Caco-2 (cell line): ENCODE results near the gene BAHCC1. TPM values are rescaled to one million over a fixed set of nuclear protein-coding genes. Genes with fewer than 3 reads are reported as not detected.

ENCODE experiments used
- BruUV-seq: library from RNA; stranded (reverse); fragments of 400-500 nt; replicated peaks from 2 replicates; lab custom pipeline; 2021; lab: Mats Ljungman, UMichigan
- CTCF ChIA-PET: fragments of 300-600 bp; sonication (Branson Sonifier 250); formaldehyde crosslinking; loops from one replicate; lab custom pipeline; 2022; ENCODE audit warnings: antibody characterized with exemption; lab: Charles Lee
- POLR2A ChIA-PET: fragments of 300-600 bp; sonication (Branson Sonifier 250); formaldehyde crosslinking; loops from one replicate; lab custom pipeline; 2022; ENCODE audit warnings: antibody characterized with exemption; lab: Charles Lee
- DNase-seq, 2 experiments: peaks; one replicate each; pipeline versions ENCODE4 v3.0.0 to v3.0.0-alpha.2; 2020 to 2022
- H3K27me3 ChIP-seq: replicated peaks from 2 replicates; pipeline ENCODE4 v1.6.0; 2011; ENCODE audit warnings: low read length; ENCODE audit not compliant: control insufficient read depth, insufficient read depth
- H3K36me3 ChIP-seq: 2 replicates; pipeline ENCODE4 v1.5.1; 2011; ENCODE audit warnings: low read length; ENCODE audit not compliant: control insufficient read depth, insufficient read depth
- H3K4me1 ChIP-seq: fragments of 250-450 bp; sonication (Bioruptor Pico); 2 replicates; pipeline ENCODE4 v1.5.1; 2020; ENCODE audit warnings: mild to moderate bottlenecking
- H3K4me3 ChIP-seq: 2 replicates; pipeline ENCODE4 v1.5.1; 2011; ENCODE audit warnings: low read depth, mild to moderate bottlenecking, control low read depth, low read length
- H3K9me3 ChIP-seq: fragments of 250-450 bp; sonication (Bioruptor Pico); 2 replicates; pipeline ENCODE4 v1.5.1; 2020; ENCODE audit warnings: mild to moderate bottlenecking, moderate library complexity
- H3K27ac Mint-ChIP-seq: one replicate; pipeline ENCODE4 v1.8.0; 2022; ENCODE audit warnings: mixed read lengths; ENCODE audit not compliant: unreplicated experiment
- H3K27me3 Mint-ChIP-seq: one replicate; pipeline ENCODE4 v1.8.0; 2022; ENCODE audit warnings: mixed read lengths; ENCODE audit not compliant: insufficient read depth, unreplicated experiment
- H3K36me3 Mint-ChIP-seq: one replicate; pipeline ENCODE4 v1.8.0; 2022; ENCODE audit warnings: mild to moderate bottlenecking, mixed read lengths; ENCODE audit not compliant: insufficient read depth, unreplicated experiment
- H3K4me1 Mint-ChIP-seq: one replicate; pipeline ENCODE4 v1.8.0; 2022; ENCODE audit warnings: low read depth, mixed read lengths; ENCODE audit not compliant: unreplicated experiment
- H3K4me3 Mint-ChIP-seq: one replicate; pipeline ENCODE4 v1.8.0; 2022; ENCODE audit warnings: mild to moderate bottlenecking, moderate library complexity, mixed read lengths; ENCODE audit not compliant: unreplicated experiment
- H3K9me3 Mint-ChIP-seq: one replicate; pipeline ENCODE4 v1.8.0; 2022; ENCODE audit warnings: mixed read lengths; ENCODE audit not compliant: unreplicated experiment
- CTCF ChIP-seq, 2 experiments: fragments of 200-600 bp in 1 of 2; IDR thresholded peaks; 1 replicate in 1 of 2; 2 replicates in 1 of 2; pipeline versions ENCODE4 v1.5.1 to v1.8.0; 2011 to 2022; ENCODE audit warnings: antibody characterized with exemption in 1 of 2, control low read depth in 1 of 2, inconsistent platforms in 1 of 2, low read depth in 1 of 2, low read length in 1 of 2, mild to moderate bottlenecking in 1 of 2, moderate library complexity in 1 of 2; ENCODE audit not compliant: insufficient read depth in 1 of 2, severe bottlenecking in 1 of 2, unreplicated experiment in 1 of 2
- intact Hi-C: fragments of 100-400 bp; cut with micrococcal nuclease; formaldehyde crosslinking; loops from one replicate; pipeline ENCODE4 v1.10.0; 2022; ENCODE audit not compliant: unreplicated experiment
- total RNA-seq: library from RNA; stranded (reverse); gene quantifications from 2 replicates; pipeline ENCODE4 v1.2.3, GENCODE V29; 2022

Gene BAHCC1
- total RNA-seq, 1 experiment from 2014 or later, result 10.2 TPM

GRCh38 chr17:81456091-81456490 lies 60.8 kb downstream of the BAHCC1 start:
- H3K27me3 Mint-ChIP-seq, result no peaks in the 10 kb centered on the region
- ChIA-PET POLR2A (no interaction called here), CTCF (no interaction called here)
- no peak overlapping the region for H3K27ac Mint-ChIP-seq
- no TSS peak for BruUV-seq
- no peak for DNase-seq
- peaks cover 10% of the 10 kb centered on the region; the same call in 1 of the 2 replicates for H3K4me1 ChIP-seq
- H3K4me3 Mint-ChIP-seq, result no peak overlapping the region
- no peaks in the 10 kb centered on the region; the same call in 1 of the 2 replicates for H3K36me3 ChIP-seq
- TF ChIP-seq CTCF (IDR thresholded peaks at IDR 0.05; ENCODE audit: insufficient read depth in 1 of 2, low read depth in 1 of 2, low read length in 1 of 2, severe bottlenecking in 1 of 2, unreplicated experiment in 1 of 2), result no peak
- H3K27me3 ChIP-seq, result no peaks in the 10 kb centered on the region
- intact Hi-C loops, result no loop called here
- H3K36me3 Mint-ChIP-seq, result peaks cover 11% of the 10 kb centered on the region
- no peak overlapping the region for H3K4me3 ChIP-seq
- no peaks in the 10 kb centered on the region for H3K9me3 ChIP-seq
- no peaks in the 10 kb centered on the region for H3K9me3 Mint-ChIP-seq
- no peaks in the 10 kb centered on the region for H3K4me1 Mint-ChIP-seq

DNA sequence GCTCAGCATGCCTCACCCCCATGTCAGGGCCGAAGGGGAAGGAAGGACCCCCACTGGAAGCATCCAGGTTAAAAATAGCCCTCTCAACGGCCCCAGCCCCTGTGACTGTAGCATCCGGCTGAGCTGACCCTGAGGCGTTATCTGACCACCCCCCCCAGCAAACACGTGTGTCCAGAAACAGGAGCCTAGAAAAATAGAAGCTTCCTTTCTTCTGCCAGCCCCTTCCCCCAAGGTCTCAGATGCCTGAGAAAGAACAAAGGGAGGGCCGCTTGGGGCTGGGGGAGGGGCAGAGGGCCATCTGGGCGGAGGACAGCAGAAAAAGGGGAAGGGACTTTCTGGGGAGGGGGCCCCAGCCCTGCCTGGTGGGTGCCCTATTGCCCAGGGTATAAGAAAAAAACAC lies 61.5 kb downstream of the BAHCC1 start:
- no peaks in the 10 kb centered on the region for H3K27me3 ChIP-seq
- H3K27ac Mint-ChIP-seq, result no peak overlapping the region
- no peaks in the 10 kb centered on the region for H3K4me1 Mint-ChIP-seq
- no peaks in the 10 kb centered on the region for H3K9me3 Mint-ChIP-seq
- ChIA-PET CTCF (interaction anchor here (0.5 kb wide), 1 partner anchor 27 kb away, joined by 3 read pairs; no protein-coding TSS in a partner anchor), POLR2A (no interaction called here)
- DNase-seq, result no peak
- peaks cover 10% of the 10 kb centered on the region; the same call in 1 of the 2 replicates for H3K4me1 ChIP-seq
- intact Hi-C loops, result no loop called here
- no TSS peak for BruUV-seq
- no peaks in the 10 kb centered on the region; the same call in 1 of the 2 replicates for H3K36me3 ChIP-seq
- H3K4me3 ChIP-seq, result no peak overlapping the region
- TF ChIP-seq CTCF (IDR thresholded peaks at IDR 0.05; ENCODE audit: insufficient read depth in 1 of 2, low read depth in 1 of 2, low read length in 1 of 2, severe bottlenecking in 1 of 2, unreplicated experiment in 1 of 2), result no peak
- H3K27me3 Mint-ChIP-seq, result no peaks in the 10 kb centered on the region
- H3K4me3 Mint-ChIP-seq, result no peak overlapping the region
- H3K9me3 ChIP-seq, result no peaks in the 10 kb centered on the region
- H3K36me3 Mint-ChIP-seq, result peaks cover 11% of the 10 kb centered on the region

DNA sequence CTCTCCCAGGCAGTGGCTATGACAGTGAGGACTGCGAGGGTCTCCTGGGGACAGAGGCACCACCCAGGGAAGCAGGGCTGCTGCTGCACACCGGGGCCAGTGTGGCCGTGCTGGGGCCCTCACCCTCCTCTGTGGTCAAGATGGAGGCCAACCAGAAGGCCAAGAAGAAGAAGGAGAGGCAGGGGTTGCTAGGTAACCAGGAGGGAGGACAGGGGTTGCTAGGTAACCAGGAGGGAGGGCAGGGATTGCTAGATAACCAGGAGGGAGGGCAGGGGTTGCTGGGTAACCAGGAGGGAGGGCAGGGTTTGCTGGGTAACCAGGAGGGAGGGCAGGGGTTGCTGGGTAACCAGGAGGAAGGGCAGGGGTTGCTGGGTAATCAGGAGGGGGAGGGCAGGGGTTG lies 62.1 kb downstream of the BAHCC1 start:
- H3K4me1 ChIP-seq, result peaks cover 10% of the 10 kb centered on the region; the same call in 1 of the 2 replicates
- no peaks in the 10 kb centered on the region for H3K27me3 Mint-ChIP-seq
- no peak overlapping the region for H3K4me3 Mint-ChIP-seq
- H3K36me3 ChIP-seq, result no peaks in the 10 kb centered on the region; the same call in 1 of the 2 replicates
- no peaks in the 10 kb centered on the region for H3K4me1 Mint-ChIP-seq
- DNase-seq, result no peak
- no peaks in the 10 kb centered on the region for H3K9me3 Mint-ChIP-seq
- H3K4me3 ChIP-seq, result no peak overlapping the region
- H3K9me3 ChIP-seq, result no peaks in the 10 kb centered on the region
- BruUV-seq, result no TSS peak
- intact Hi-C loops, result no loop called here
- H3K27ac Mint-ChIP-seq, result no peak overlapping the region
- H3K36me3 Mint-ChIP-seq, result peaks cover 11% of the 10 kb centered on the region
- no peak for TF ChIP-seq CTCF (IDR thresholded peaks at IDR 0.05; ENCODE audit: insufficient read depth in 1 of 2, low read depth in 1 of 2, low read length in 1 of 2, severe bottlenecking in 1 of 2, unreplicated experiment in 1 of 2)
- H3K27me3 ChIP-seq, result no peaks in the 10 kb centered on the region
- ChIA-PET CTCF (no interaction called here), POLR2A (no interaction called here)
